Measurements from ENCODE around the gene TTLL7. TPM values are rescaled to one million over a fixed set of nuclear protein-coding genes. Genes with fewer than 3 reads are reported as not detected.
"Not testable (repeated sequence)": the region's sequence is repeated elsewhere in the genome, so short reads cannot be mapped to it uniquely, and the experiment has no call there.

Gene TTLL7
- total RNA-seq, 1 donor from 2014 or later: 2.2 TPM

GRCh38 chr1:83996191-83996590, 2.7 kb downstream of the TTLL7 start:
- DNase-seq: no peak

DNA sequence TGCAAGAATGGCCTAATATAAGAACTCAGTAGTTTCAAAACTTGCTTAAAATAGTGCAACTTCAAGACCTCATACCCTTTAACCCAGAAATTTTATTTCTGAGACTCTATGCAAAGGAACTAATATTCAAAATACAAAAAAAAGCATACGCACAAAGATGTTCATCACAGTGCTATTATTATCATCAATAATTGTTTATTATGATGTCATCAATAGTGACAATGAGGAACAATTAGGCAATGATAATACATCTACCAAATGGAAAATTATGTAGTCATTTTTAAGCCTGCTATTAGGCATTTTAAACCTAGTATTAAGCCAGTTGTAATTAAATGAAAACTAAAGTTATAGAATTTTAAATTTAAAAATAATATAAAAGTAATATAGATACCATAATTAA, 3.3 kb downstream of the TTLL7 start:
- no peak for DNase-seq

GRCh38 chr1:83994111-83994510, 4.8 kb downstream of the TTLL7 start:
- DNase-seq: no peak

DNA sequence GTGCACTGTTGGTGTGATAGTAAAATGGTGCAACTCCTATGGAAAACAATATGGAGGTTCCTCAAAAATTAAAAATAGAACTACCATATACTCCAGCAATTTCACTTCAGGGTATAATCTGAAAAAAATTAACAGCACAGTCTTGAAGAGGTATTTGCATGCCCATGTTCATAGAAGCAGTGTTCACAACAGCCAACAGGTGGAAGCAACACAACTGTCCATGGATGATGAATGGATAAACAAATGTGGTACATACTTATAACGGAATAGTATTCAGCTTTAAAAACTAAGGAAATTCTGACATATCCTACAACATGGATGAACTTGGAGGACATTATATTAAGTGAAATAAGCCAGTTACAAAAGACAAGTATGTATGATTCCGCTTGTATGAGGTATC, 8.2 kb downstream of the TTLL7 start:
- DNase-seq: no peak

DNA sequence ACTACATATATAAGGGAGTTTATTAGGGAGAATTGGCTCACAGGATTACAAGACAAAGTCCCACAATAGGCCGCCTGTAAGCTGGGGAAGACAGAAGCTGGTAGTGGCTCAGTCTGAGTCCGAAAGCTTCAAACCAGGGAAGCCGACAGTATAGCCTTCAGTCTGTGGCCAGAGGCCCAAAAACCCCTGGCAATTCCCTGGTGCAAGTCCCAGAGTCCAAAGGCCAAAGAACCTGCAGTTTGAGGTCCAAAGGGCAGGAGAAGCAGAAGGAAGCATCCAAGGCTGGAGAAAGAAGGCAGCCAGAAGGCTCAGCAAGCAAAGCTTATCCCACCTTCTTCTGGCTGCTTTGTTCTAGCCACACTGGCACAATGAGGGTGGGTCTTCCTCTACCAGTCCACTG, 13.9 kb downstream of the TTLL7 start:
- DNase-seq: no peak

GRCh38 chr1:83983918-83984317, 15.0 kb downstream of the TTLL7 start:
- not testable (repeated sequence) for DNase-seq

GRCh38 chr1:83978056-83978455, 20.9 kb downstream of the TTLL7 start:
- no peak for DNase-seq

DNA sequence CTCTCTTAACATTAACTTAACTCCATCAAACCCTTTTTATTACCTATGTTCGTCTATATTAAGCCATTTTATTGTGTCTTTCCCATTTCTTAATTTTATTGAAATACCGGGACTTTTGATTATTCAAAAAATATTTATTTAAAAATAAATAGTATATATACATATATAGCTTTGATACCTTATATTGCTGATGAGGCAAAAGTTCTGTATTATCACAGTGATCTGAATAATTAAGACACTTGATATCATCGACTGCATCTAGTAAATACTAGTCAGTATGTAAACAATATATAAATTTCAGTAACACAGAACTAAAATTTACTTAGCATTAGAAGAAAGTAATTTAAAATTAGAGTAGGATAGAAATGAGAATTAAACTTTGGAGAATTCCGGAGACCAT, 22.0 kb downstream of the TTLL7 start:
- DNase-seq: no peak

DNA sequence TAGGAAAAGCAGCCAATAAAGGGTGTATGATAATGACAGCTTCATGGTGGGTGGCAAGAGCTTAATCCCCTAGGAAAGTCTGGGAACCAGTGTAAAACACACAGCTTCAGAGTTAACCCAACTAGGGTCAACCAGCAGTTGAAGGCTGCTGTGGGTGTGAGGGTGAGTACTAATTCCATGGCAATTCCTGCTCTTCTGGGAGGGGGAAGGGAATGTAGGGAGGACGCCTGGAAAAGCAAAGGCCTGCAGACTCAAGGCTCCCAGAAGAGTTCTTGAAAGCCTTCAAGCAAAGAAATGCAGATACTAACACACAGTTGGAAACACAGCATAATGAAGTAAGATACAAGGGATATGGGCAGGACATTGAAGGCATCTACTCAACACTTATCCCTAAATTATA, 28.1 kb downstream of the TTLL7 start:
- no peak for DNase-seq

GRCh38 chr1:83970114-83970513, 28.8 kb downstream of the TTLL7 start:
- DNase-seq: no peak

DNA sequence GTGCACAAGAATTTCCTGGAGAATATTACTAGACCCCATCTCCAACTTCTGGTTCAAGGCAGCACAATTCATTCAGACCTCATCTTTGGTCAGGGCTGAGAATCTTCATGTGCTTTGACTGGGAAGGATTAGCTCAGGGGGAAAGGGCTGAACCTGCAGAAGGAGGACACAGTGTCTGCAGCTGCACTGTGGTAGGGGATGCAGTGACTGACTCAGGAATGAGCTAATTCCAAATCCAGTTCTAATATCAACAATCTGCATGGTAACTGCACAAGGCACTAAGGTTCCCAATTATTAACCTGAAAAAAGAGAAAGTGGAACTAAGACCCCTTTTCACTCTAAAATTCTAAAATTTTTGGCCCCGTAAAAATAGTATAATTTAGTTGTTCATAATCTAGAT, 31.6 kb downstream of the TTLL7 start:
- DNase-seq: no peak

DNA sequence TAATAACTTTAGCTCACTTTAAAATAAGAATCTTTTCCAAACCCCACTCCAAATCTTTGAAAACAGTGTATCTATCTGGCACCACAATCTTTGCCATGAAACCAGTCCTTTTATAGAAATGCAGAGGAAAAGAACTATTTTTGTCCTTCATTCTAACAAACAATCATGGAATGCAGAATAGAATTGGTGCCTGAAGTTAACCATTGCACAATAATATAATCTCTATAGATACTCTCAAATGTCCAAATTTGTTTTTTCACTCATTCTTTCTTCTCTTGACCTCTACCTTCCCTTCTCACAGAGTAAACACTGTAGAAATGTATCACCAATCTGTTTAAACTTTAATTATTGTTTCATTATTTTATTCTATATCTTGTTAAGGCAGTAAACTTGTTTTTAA, 34.8 kb downstream of the TTLL7 start:
- DNase-seq: no peak

- DNase-seq: no peak
Measured at GRCh38 chr1:83961571-83962295, 37.2 kb downstream of the TTLL7 start.

DNA sequence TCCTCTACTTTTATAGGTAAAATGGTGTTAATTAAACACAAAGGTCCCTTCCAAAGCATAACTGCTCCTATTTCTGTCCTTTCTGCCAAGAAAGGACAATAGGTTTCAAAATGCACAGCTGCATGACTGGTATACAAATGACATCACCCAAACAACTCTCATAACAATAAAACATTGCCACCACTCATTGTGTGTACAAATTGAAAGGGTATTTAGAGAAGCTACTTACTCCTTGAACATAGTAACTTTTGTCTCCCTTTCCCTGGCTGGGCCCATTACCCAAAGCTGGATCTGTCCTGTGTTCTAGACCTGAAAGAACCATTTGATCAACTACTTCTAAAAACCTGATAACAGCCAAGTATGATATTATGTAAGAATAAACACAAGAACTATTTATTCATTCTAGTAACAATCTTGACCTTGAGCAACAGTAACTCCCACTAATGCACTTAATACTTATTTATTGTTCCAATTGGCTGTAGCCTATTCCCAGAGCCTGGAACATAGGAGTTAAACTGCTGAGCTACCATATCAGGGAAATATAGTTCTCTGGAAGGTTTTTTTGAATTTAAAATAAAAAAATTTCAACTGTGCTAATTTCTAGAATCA, 38.2 kb downstream of the TTLL7 start:
- DNase-seq: no peak

DNA sequence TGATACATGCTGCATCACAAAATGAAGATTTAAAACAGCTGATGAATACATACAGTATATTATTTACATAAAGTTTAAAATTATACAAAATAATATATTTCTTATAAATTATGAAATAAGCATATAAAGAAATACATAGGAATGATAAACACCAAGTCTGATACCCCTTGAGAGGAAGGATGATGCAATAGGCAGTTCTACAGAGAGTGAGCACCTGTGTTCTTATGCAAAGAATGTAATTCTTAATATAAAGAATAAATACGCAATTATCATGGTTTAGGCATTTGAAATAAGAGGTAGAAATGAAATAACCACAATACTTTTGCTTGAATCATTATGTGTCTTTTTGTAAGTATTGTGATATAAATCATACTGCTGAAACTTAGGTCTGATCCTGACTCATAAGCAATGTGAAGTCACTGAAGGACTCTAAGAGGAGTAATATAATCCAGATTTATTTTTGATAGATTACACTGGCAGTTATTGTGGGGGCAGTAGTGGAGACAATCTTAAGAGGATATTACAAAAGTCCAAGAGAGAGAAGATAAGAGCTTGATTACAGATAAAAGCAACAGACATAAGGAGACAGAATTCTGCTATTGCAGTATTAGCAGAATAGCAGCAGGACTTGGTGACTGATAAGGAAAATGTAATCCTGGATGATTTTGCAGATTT, 39.0 kb downstream of the TTLL7 start:
- DNase-seq: no peak

GRCh38 chr1:83958704-83959103, 40.2 kb downstream of the TTLL7 start:
- no peak for DNase-seq

GRCh38 chr1:83954166-83954823, 44.6 kb downstream of the TTLL7 start:
- DNase-seq: no peak

DNA sequence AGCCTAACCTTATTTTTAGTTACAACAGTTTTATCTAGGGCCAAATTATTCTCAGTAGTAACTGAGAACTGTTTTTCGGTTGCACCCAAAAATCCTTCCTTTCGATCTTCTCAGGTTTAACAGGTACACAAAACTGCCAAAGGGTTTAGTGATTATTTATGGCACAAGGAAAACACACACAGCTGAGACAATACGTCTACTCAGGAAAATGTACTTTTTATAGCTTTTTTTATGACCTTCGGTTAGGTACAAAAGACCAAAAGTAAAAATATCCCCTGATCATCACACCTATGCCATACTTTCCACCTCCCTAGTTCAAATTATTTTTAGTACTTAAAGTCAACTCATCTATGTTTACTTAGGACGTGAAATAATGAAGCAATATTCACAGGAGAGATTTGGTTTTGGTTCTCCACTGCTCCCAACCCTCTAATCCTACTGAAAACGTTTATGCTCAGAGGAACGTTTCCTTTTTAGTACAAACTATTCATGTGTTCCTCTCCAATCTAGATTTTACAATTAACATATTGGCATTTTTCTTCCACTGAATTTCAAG, 48.7 kb downstream of the TTLL7 start:
- no peak for DNase-seq

DNA sequence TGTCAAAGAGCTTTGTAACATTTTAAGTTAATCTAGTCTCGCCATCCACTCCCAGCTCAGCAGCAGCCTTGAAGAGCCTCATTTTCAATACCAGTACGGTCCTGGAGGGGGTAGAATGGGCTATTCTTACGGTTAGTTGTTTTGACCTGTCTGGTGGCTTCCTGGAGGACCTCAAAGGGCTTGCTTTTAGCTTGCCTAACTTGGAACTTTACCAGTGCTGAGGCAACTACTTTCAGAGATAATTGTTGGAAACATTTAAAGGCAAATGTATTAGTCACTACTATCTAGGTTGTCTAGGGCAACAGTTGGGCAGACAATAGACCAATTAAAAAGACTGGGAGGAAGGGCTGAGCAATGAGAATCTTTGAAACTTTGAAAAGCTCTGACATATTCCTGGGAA, 56.0 kb downstream of the TTLL7 start:
- peak; percentile 5 for DNase-seq

DNA sequence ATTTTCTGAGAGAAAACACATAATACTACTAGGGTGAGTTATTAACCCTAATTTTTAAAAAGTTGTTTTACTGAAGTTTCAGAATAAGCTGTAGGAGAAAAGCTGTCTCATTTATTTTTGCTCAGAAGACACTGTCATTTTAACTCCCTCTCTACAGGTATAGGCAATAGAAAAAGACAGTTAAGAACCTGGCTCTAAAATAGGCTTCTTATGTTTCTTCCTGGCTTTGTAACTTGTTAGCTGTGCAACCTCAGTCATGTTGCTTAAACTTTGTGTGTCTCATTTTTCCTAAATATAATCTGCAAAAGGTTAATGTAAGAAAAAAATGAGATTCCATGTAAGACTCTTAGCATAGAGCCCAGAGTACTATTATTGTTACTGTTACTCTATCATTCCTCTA, 64.4 kb downstream of the TTLL7 start:
- DNase-seq: no peak

DNA sequence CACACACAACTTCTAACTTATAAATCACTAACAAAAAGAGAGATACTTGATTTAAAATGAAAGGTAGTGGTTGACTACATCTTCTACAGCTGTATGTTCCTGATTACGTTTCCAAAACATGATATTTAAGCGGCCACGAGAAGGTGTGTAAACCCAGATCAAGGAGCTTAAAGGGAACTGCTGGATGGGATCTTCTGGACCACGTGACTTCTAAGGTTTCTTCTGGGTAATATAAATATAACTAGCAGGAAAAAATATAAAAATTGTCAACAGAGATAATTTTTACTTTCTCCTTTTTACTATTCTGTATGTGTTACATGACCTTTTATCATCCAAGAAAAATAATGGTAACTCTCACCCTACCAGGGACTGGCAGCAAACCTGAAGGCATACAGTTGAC, 66.2 kb downstream of the TTLL7 start:
- no peak for DNase-seq

- no peak for DNase-seq
Measured at GRCh38 chr1:83932281-83932680, 66.7 kb downstream of the TTLL7 start.

GRCh38 chr1:83931658-83932253, 67.2 kb downstream of the TTLL7 start:
- DNase-seq: peak; percentile 67
